Measurements from ENCODE around the gene AFF1. TPM values are rescaled to one million over a fixed set of nuclear protein-coding genes. Genes with fewer than 3 reads are reported as not detected.
"Not testable (repeated sequence)": the region's sequence is repeated elsewhere in the genome, so short reads cannot be mapped to it uniquely, and the experiment has no call there.

The AFF1 gene
- total RNA-seq, 1 donor from 2014 or later, result 90.6 TPM

- Histone ChIP-seq H3K9me3 (no peaks in the 10 kb centered on the region), H3K27me3 (ENCODE audit: low read depth) (no peaks in the 10 kb centered on the region), H3K4me3 (no peak overlapping the region), H3K4me1 (peaks cover 95% of the 10 kb centered on the region), H3K27ac (no peak overlapping the region), H3K36me3 (no peaks in the 10 kb centered on the region)
- no peak for TF ChIP-seq CTCF (IDR thresholded peaks at IDR 0.05)
- intact Hi-C loops (cut with DNase I), result no loop called here
- ATAC-seq (no peak), DNase-seq (no peak)
Observed at GRCh38 chr4:87034527-87034926, 99.7 kb downstream of the AFF1 start.

- TF ChIP-seq CTCF (IDR thresholded peaks at IDR 0.05), result no peak
- Histone ChIP-seq H3K27ac (no peak overlapping the region), H3K4me1 (peaks cover 84% of the 10 kb centered on the region), H3K9me3 (no peaks in the 10 kb centered on the region), H3K4me3 (no peak overlapping the region), H3K27me3 (ENCODE audit: low read depth) (no peaks in the 10 kb centered on the region), H3K36me3 (no peaks in the 10 kb centered on the region)
- DNase-seq (no peak), ATAC-seq (no peak)
- intact Hi-C loops (cut with DNase I), result no loop called here
Observed at GRCh38 chr4:87035881-87036509, 101.2 kb downstream of the AFF1 start.

- Histone ChIP-seq H3K27ac (no peak overlapping the region), H3K27me3 (ENCODE audit: low read depth) (no peaks in the 10 kb centered on the region), H3K4me1 (peaks cover 84% of the 10 kb centered on the region), H3K9me3 (no peaks in the 10 kb centered on the region), H3K4me3 (no peak overlapping the region), H3K36me3 (no peaks in the 10 kb centered on the region)
- no peak for TF ChIP-seq CTCF (IDR thresholded peaks at IDR 0.05)
- intact Hi-C loops (cut with DNase I), result no loop called here
- ATAC-seq, result no peak
- DNase-seq, result no peak
Observed at GRCh38 chr4:87036713-87037112, 101.9 kb downstream of the AFF1 start.

DNA sequence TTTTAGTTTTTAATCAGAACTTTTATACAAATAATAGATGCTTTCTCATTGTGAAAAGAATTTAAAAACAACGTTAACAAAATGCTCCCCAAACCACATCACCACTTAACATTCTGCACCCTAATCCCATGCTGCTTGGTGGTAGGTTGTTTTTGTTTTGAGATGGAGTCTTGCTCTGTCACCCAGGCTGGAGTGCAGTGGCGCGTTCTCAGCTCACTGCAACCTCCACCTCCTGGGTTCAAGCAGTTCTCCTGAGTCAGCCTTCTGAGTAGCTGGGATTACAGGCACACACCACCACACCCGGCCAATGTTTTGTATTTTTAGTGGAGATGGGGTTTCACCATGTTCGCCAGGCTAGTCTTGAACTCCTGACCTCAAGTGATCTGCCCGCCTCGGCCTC, 102.4 kb downstream of the AFF1 start:
- H3K4me3 ChIP-seq; H3K36me3 ChIP-seq; H3K27me3 ChIP-seq (ENCODE audit: low read depth); H3K9me3 ChIP-seq; H3K27ac ChIP-seq; intact Hi-C loops (cut with DNase I); ATAC-seq; DNase-seq: not testable (repeated sequence)
- H3K4me1 ChIP-seq, result peaks cover 84% of the 10 kb centered on the region

- peak overlapping the region; percentile 47 for H3K27ac ChIP-seq
- ATAC-seq, result no peak
- peaks cover 81% of the 10 kb centered on the region for H3K4me1 ChIP-seq
- H3K27me3 ChIP-seq (ENCODE audit: low read depth), result no peaks in the 10 kb centered on the region
- no peaks in the 10 kb centered on the region for H3K36me3 ChIP-seq
- H3K9me3 ChIP-seq, result no peaks in the 10 kb centered on the region
- intact Hi-C loops (cut with DNase I), result no loop called here
- H3K4me3 ChIP-seq, result no peak overlapping the region
- TF ChIP-seq CTCF (IDR thresholded peaks at IDR 0.05), result no peak
- DNase-seq, result no peak
Observed at GRCh38 chr4:87037671-87038334, 103.0 kb downstream of the AFF1 start.

GRCh38 chr4:87038837-87039615, 104.2 kb downstream of the AFF1 start:
- ATAC-seq, result peak; percentile 75 to 82
- peak; percentile 52 for DNase-seq

More at GRCh38 chr4:87038837-87039615, 104.2 kb downstream of the AFF1 start:
- intact Hi-C loops (cut with DNase I), result no loop called here
- Histone ChIP-seq H3K36me3 (no peaks in the 10 kb centered on the region), H3K27ac (peak overlapping the region; percentile 47), H3K4me3 (no peak overlapping the region), H3K27me3 (ENCODE audit: low read depth) (no peaks in the 10 kb centered on the region), H3K4me1 (peaks cover 81% of the 10 kb centered on the region), H3K9me3 (no peaks in the 10 kb centered on the region)
- no peak for TF ChIP-seq CTCF (IDR thresholded peaks at IDR 0.05)

Data from lower lobe of right lung (tissue), 2 donors.